Pancreas (tissue), 10 donors: ENCODE results near the gene CIRBP. TPM values are rescaled to one million over a fixed set of nuclear protein-coding genes. Genes with fewer than 3 reads are reported as not detected.
A peak's percentile ranks its signal among the peaks of the same experiment; 100 is the strongest.

Experiments
- ATAC-seq, 4 donors: fragments of 200-7000 bp; cut with Tn5 transposase; one replicate each; pipeline versions ENCODE4 v1.8.0 to v1.9.1; 2020; ENCODE audit warnings: mild to moderate bottlenecking in 4 of 4, moderate library complexity in 4 of 4
- DNase-seq, 6 donors: peaks; one replicate each; pipeline ENCODE4 v3.0.0-alpha.2; 2020
- FAIRE-seq: peaks from 2 replicates; lab custom pipeline; 2012; peaks lifted over from hg19 to GRCh38; lab: Jason Lieb, UNC
- H3K27ac ChIP-seq, 4 donors: fragments of 200-600 bp; sonication (generic); 1 replicate in 3 of 4; 2 replicates in 1 of 4; pipeline versions ENCODE4 v1.5.0 to v1.8.0; 2020
- H3K27me3 ChIP-seq, 4 donors: fragments of 200-600 bp; one replicate each; pipeline ENCODE4 v1.8.0; 2021
- H3K36me3 ChIP-seq, 3 donors: fragments of 200-600 bp; sonication (generic) in 1 of 3; one replicate each; pipeline versions ENCODE4 v1.5.0 to v1.8.0; 2020 to 2021
- H3K4me1 ChIP-seq, 3 donors: fragments of 200-600 bp; one replicate each; pipeline ENCODE4 v1.8.0; 2021
- H3K4me3 ChIP-seq, 4 donors: fragments of 200-600 bp; sonication (generic) in 2 of 4; one replicate each; pipeline versions ENCODE4 v1.5.0 to v1.8.0; 2020 to 2021
- H3K9me3 ChIP-seq, 4 donors: fragments of 200-600 bp; one replicate each; pipeline ENCODE4 v1.8.0; 2021
- WGBS, 2 donors: extraction: QIAGEN DNeasy Blood & Tissue Kit; methylation state at CpG; one replicate each; pipeline ENCODE4 v1.1.7; 2013; 5-methylcytosine and 5-hydroxymethylcytosine counted together
- intact Hi-C, 3 donors: fragments of 100-400 bp; cut with DNase I; formaldehyde crosslinking; loops; one replicate each; pipeline versions ENCODE4 v1.11.1 to v1.14.2; 2022
- polyA plus RNA-seq, 2 donors: library from polyadenylated mRNA; stranded (reverse); fragments of 200-250 nt; gene quantifications; one replicate each; pipeline ENCODE4 v1.2.3, GENCODE V29; 2013
- total RNA-seq, 6 donors: library from RNA; stranded (reverse); fragmentation: NEBNext Ultra II Directional in 4 of 6; extraction: Animal tissue kit (Norgen Biotek cat#: 25700) in 4 of 6; gene quantifications; one replicate each; pipeline versions ENCODE4 v1.2.1 to v1.2.4, GENCODE V29; 2021 to 2023
- TF ChIP-seq, protein P1 (sequence below), 4 donors: fragments of 200-600 bp; sonication (generic) in 3 of 4; IDR thresholded peaks; one replicate each; pipeline versions ENCODE4 v1.5.0 to v1.8.0; 2021; ENCODE audit warnings: antibody characterized with exemption in 4 of 4
- donor health status: healthy with polysubstance abuse.
- donor health status: DM: no; HTN: no; CAD: no; lungs with moderate emphysema.
- donor health status: DM: no; HTN: no; CAD: no.
- donor health status: control.
- donor health status: control.
- donor health status: Bipolar disorder and iron deficiency.
- donor health status: DM: yes; HTN: yes; CAD: no.
- donor health status: DM: no; HTN: no; CAD: no.
- donor health status: DM: no; HTN: no; CAD: no.
- donor health status: DM: yes; HTN: yes; CAD: no.

The CIRBP gene
- total and polyA plus RNA-seq, 8 donors = 232 to 1,009 (median 539) TPM

- peak in 4 of 6 donors; percentile 36 to 88 (median 62) for DNase-seq
Observed at GRCh38 chr19:1288833-1289685, 19.9 kb downstream of the CIRBP start.

DNA sequence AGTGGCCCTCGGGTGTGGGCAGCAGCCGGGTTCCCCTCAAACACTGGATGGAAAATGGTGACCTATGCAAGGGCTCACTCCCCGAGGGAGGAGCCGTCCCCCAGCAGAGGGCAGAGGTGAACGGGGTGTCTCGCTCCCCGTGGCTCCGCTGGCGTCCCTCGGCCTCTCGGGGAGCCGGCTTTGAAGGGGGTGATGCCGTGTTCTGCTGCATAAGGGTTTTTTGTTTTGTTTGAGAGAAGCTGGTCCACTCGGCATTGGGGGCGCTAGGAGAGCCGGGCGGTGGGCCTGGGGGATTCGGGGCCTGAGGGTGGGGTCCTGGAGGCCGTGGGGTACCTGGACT lies 20.5 kb downstream of the CIRBP start:
- FAIRE-seq (no peak), DNase-seq (peak in 2 of 6 donors; percentile 23 to 62), ATAC-seq (no peak)
- Histone ChIP-seq H3K4me1 (no peaks in the 10 kb centered on the region), H3K36me3 (no peaks in the 10 kb centered on the region), H3K27ac (no peak overlapping the region), H3K4me3 (no peak overlapping the region), H3K9me3 (no peaks in the 10 kb centered on the region), H3K27me3 (peaks cover 0 to 21% (median 8%) of the 10 kb centered on the region in 4 donors)
- WGBS, 2 donors = 64 to 78% methylated on average over 18 to 19 of the region's 19 CpGs
- TF ChIP-seq, protein P1, sequence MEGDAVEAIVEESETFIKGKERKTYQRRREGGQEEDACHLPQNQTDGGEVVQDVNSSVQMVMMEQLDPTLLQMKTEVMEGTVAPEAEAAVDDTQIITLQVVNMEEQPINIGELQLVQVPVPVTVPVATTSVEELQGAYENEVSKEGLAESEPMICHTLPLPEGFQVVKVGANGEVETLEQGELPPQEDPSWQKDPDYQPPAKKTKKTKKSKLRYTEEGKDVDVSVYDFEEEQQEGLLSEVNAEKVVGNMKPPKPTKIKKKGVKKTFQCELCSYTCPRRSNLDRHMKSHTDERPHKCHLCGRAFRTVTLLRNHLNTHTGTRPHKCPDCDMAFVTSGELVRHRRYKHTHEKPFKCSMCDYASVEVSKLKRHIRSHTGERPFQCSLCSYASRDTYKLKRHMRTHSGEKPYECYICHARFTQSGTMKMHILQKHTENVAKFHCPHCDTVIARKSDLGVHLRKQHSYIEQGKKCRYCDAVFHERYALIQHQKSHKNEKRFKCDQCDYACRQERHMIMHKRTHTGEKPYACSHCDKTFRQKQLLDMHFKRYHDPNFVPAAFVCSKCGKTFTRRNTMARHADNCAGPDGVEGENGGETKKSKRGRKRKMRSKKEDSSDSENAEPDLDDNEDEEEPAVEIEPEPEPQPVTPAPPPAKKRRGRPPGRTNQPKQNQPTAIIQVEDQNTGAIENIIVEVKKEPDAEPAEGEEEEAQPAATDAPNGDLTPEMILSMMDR (IDR thresholded peaks at IDR 0.05) = no peak
- intact Hi-C loops = no loop called here

More at GRCh38 chr19:1288833-1289685, 19.9 kb downstream of the CIRBP start:
- TF ChIP-seq, protein P1 (IDR thresholded peaks at IDR 0.05) = no peak
- no peak overlapping the region for H3K27ac ChIP-seq
- H3K4me1 ChIP-seq = no peaks in the 10 kb centered on the region
- ATAC-seq = peak in 3 of 4 donors; percentile 53 to 69 (median 62)
- FAIRE-seq = no peak
- WGBS, 2 donors = 45 to 62% methylated on average over 38 to 41 of the region's 41 CpGs
- H3K9me3 ChIP-seq = no peaks in the 10 kb centered on the region
- intact Hi-C loops = no loop called here
- no peak overlapping the region for H3K4me3 ChIP-seq
- H3K36me3 ChIP-seq = no peaks in the 10 kb centered on the region
- H3K27me3 ChIP-seq = peaks cover 0 to 19% (median 5%) of the 10 kb centered on the region in 4 donors

- no peaks in the 10 kb centered on the region for H3K36me3 ChIP-seq
- FAIRE-seq = no peak
- intact Hi-C loops = no loop called here
- no peak for ATAC-seq
- peak in 2 of 6 donors; percentile 22 to 67 for DNase-seq
- TF ChIP-seq, protein P1 (IDR thresholded peaks at IDR 0.05) = no peak
- H3K27ac ChIP-seq = no peak overlapping the region
- 70 to 84% methylated on average over 23 to 24 of the region's 24 CpGs for WGBS, 2 donors
- H3K4me1 ChIP-seq = no peaks in the 10 kb centered on the region
- H3K4me3 ChIP-seq = no peak overlapping the region
- H3K27me3 ChIP-seq = peaks cover 0 to 25% (median 9%) of the 10 kb centered on the region in 4 donors
- no peaks in the 10 kb centered on the region for H3K9me3 ChIP-seq
Observed at GRCh38 chr19:1290196-1290702, 21.1 kb downstream of the CIRBP start.

GRCh38 chr19:1290703-1291651 lies 21.8 kb downstream of the CIRBP start:
- Histone ChIP-seq H3K4me3 (no peak overlapping the region), H3K9me3 (no peaks in the 10 kb centered on the region), H3K4me1 (no peaks in the 10 kb centered on the region), H3K27ac (no peak overlapping the region), H3K27me3 (peaks cover 0 to 25% (median 9%) of the 10 kb centered on the region in 4 donors), H3K36me3 (no peaks in the 10 kb centered on the region)
- DNase-seq (peak in 2 of 6 donors; percentile 21 to 69), ATAC-seq (no peak), FAIRE-seq (no peak)
- intact Hi-C loops = no loop called here
- 54 to 67% methylated on average over 40 of the region's 40 CpGs for WGBS, 2 donors
- TF ChIP-seq, protein P1 (IDR thresholded peaks at IDR 0.05) = no peak
